BE2C (cell line): ENCODE results near the gene RNU6-7.

Experiments used
- DNase-seq: peaks from one replicate; pipeline ENCODE4 v3.0.0-alpha.2; 2020
- H3K27me3 ChIP-seq: fragments of 250-450 bp; sonication (Bioruptor Pico); 2 replicates; pipeline ENCODE4 v1.5.1; 2020; ENCODE audit warnings: mild to moderate bottlenecking
- H3K36me3 ChIP-seq: fragments of 250-450 bp; sonication (Bioruptor Pico); 2 replicates; pipeline ENCODE4 v1.5.1; 2020; ENCODE audit warnings: mild to moderate bottlenecking
- H3K4me1 ChIP-seq: fragments of 250-450 bp; sonication (Bioruptor Pico); 2 replicates; pipeline ENCODE4 v1.5.1; 2020
- H3K4me3 ChIP-seq: 2 replicates; pipeline ENCODE4 v1.5.1; 2011; ENCODE audit warnings: low read depth, low read length
- H3K9me3 ChIP-seq: fragments of 250-450 bp; sonication (Bioruptor Pico); 2 replicates; pipeline ENCODE4 v1.5.1; 2020
- TF ChIP-seq, protein P1 (sequence below): IDR thresholded peaks from 2 replicates; pipeline ENCODE4 v1.5.1; 2012; ENCODE audit warnings: mild to moderate bottlenecking, low read depth, low read length

The RNU6-7 gene

DNA sequence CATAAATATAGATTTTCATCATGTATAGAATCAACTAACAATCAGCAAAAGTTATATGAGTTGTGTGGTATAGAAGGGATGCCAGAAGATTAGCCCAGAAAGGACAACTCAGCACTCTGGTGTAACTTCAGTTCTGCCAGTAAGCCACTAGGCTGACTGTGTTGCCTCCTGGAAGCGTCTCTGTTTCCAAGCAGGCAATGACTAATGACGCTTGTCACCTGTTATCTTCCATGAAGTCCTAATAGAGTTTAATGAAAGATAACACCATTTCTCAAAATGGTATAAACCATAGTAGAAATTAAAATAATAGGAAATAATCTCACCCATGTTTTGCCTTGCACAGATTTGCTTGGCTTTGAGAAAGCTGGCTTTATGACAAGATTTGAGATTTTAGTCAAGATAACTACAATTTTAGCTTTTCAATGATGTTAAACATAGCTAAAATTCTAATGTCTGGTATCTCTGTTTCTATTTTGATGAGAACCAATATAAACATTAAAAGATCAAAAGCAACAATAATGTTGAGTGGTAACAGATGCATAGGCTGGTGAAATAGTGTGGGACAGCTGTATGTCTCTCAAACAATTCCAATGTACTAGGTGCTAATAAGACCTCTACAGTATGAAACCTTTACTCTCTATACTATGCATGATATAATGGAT lies 9.0 kb upstream of the RNU6-7 start:
- no peaks in the 10 kb centered on the region for H3K36me3 ChIP-seq
- DNase-seq = peak; percentile 20
- 0 out of 2 replicates have a peak, but pooled peaks cover 6% of the 10 kb centered on the region for H3K4me1 ChIP-seq
- TF ChIP-seq, protein P1, sequence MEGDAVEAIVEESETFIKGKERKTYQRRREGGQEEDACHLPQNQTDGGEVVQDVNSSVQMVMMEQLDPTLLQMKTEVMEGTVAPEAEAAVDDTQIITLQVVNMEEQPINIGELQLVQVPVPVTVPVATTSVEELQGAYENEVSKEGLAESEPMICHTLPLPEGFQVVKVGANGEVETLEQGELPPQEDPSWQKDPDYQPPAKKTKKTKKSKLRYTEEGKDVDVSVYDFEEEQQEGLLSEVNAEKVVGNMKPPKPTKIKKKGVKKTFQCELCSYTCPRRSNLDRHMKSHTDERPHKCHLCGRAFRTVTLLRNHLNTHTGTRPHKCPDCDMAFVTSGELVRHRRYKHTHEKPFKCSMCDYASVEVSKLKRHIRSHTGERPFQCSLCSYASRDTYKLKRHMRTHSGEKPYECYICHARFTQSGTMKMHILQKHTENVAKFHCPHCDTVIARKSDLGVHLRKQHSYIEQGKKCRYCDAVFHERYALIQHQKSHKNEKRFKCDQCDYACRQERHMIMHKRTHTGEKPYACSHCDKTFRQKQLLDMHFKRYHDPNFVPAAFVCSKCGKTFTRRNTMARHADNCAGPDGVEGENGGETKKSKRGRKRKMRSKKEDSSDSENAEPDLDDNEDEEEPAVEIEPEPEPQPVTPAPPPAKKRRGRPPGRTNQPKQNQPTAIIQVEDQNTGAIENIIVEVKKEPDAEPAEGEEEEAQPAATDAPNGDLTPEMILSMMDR = peak; percentile 29
- H3K27me3 ChIP-seq = no peaks in the 10 kb centered on the region
- no peaks in the 10 kb centered on the region for H3K9me3 ChIP-seq
- H3K4me3 ChIP-seq = no peak overlapping the region

DNA sequence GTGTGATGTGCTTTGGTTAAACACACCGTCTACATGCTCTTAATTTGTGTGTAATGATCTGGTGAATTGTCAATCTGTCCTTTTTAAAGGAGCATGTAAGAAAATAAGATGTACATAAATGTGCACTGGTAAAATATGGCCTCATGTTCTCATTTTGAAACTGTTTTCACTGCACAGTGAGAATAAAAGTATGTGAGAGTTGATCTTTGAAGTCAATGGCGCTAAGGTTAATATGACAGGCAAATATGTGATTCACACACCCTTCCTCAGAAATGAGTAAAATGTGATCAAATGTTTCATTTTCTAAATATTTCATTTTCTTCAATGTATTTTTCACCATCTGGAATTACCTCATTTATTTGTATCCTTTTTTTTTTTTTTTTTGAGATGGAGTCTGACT lies 8.3 kb upstream of the RNU6-7 start:
- Histone ChIP-seq H3K4me3 (no peak overlapping the region), H3K36me3 (no peaks in the 10 kb centered on the region), H3K4me1 (0 out of 2 replicates have a peak, but pooled peaks cover 6% of the 10 kb centered on the region), H3K9me3 (no peaks in the 10 kb centered on the region), H3K27me3 (no peaks in the 10 kb centered on the region)
- no peak for DNase-seq
- TF ChIP-seq, protein P1 = no peak

DNA sequence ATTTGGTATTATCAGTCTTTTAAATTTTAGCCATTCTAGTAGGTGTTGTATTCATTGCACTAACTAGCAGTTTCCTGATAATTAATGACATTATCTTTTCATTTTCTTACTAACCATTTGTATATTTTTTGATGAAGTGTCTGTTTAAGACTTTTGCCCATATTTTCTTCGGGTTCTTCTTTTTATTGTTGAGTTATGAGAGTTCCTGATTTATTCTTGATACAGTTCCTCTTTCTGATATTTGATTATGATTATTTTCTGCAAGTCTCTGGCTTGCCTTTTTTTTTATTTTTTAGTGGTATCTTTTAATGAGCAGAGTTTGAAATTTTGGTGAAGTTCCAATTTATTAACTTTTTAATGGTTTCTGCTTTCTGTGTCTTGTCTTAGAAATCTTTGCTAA lies 6.2 kb upstream of the RNU6-7 start:
- H3K4me3 ChIP-seq = no peak overlapping the region
- no peak for DNase-seq
- H3K9me3 ChIP-seq = no peaks in the 10 kb centered on the region
- TF ChIP-seq, protein P1 = no peak
- H3K36me3 ChIP-seq = no peaks in the 10 kb centered on the region
- H3K4me1 ChIP-seq = 0 out of 2 replicates have a peak, but pooled peaks cover 6% of the 10 kb centered on the region
- no peaks in the 10 kb centered on the region for H3K27me3 ChIP-seq

DNA sequence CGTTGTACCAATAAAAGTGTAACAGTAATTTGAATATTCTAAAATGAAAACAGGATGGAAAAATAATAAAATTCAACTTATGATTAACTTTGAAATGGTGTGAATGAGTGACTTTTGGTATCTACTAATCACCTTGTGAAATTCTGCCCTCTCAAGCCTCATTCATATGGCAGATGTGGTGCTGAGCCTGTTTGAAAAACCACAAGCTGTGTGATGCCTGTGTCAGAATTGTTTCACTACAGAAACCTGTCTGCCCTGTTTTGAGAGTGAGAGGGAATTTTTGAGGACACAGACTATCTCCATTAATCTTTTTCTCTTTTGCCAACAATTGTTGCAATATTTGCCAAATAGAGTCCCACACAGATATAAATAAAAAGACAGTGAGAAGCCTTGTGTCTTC lies 3.9 kb upstream of the RNU6-7 start:
- no peak for DNase-seq
- H3K4me1 ChIP-seq = 0 out of 2 replicates have a peak, but pooled peaks cover 2% of the 10 kb centered on the region
- H3K27me3 ChIP-seq = no peaks in the 10 kb centered on the region
- no peak overlapping the region for H3K4me3 ChIP-seq
- no peaks in the 10 kb centered on the region for H3K36me3 ChIP-seq
- H3K9me3 ChIP-seq = no peaks in the 10 kb centered on the region
- TF ChIP-seq, protein P1 = no peak

- TF ChIP-seq, protein P1 = no peak
- Histone ChIP-seq H3K9me3 (no peaks in the 10 kb centered on the region), H3K4me1 (no peaks in the 10 kb centered on the region), H3K4me3 (peak overlapping the region; percentile 67), H3K27me3 (no peaks in the 10 kb centered on the region), H3K36me3 (no peaks in the 10 kb centered on the region)
- DNase-seq = no peak
Observed at GRCh38 chr14:32200368-32201192, 1.3 kb upstream of the RNU6-7 start.
